Panc1 (cell line): ENCODE data around the gene MSLN. TPM values are rescaled to one million over a fixed set of nuclear protein-coding genes. Genes with fewer than 3 reads are reported as not detected.

Experiments used
- ATAC-seq: fragments of 200-7000 bp; cut with Tn5 transposase; 2 replicates; pipeline ENCODE4 v1.9.1; 2020; ENCODE audit warnings: mild to moderate bottlenecking, moderate library complexity
- BruUV-seq: library from RNA; stranded (reverse); fragments of 400-500 nt; replicated peaks from 2 replicates; lab custom pipeline; 2021; lab: Mats Ljungman, UMichigan
- CTCF ChIA-PET: fragments of 300-600 bp; sonication (Branson Sonifier 250); formaldehyde crosslinking; loops from one replicate; lab custom pipeline; 2022; ENCODE audit warnings: antibody characterized with exemption; lab: Charles Lee
- POLR2A ChIA-PET: fragments of 300-600 bp; sonication (Branson Sonifier 250); formaldehyde crosslinking; loops from one replicate; lab custom pipeline; 2022; ENCODE audit warnings: antibody characterized with exemption; lab: Charles Lee
- DNase-seq: peaks from one replicate; pipeline ENCODE4 v3.0.0-alpha.2; 2010; ENCODE audit warnings: low read depth, low spot score
- H3K27ac ChIP-seq: 2 replicates; pipeline ENCODE4 v1.5.1; 2011; ENCODE audit warnings: mild to moderate bottlenecking, low read length, inconsistent platforms
- H3K27me3 ChIP-seq: fragments of 200-500 bp; sonication (Bioruptor generic); 2 replicates; pipeline ENCODE4 v1.6.0; 2014; ENCODE audit warnings: low read length, inconsistent platforms; ENCODE audit not compliant: control insufficient read depth, insufficient read depth
- H3K36me3 ChIP-seq: fragments of 200-500 bp; sonication (Bioruptor generic); 2 replicates; pipeline ENCODE4 v1.5.1; 2014; ENCODE audit warnings: inconsistent platforms, mild to moderate bottlenecking, low read length, moderate library complexity; ENCODE audit not compliant: control insufficient read depth, insufficient read depth
- H3K4me1 ChIP-seq: 2 replicates; pipeline ENCODE4 v1.5.1; 2011; ENCODE audit warnings: inconsistent platforms, mild to moderate bottlenecking, low read length, moderate library complexity; ENCODE audit not compliant: control insufficient read depth, insufficient read depth
- H3K4me3 ChIP-seq, 2 experiments: 2 replicates each; pipeline ENCODE4 v1.5.1; 2011 to 2012; ENCODE audit warnings: low read depth in 2 of 2, low read length in 2 of 2, mild to moderate bottlenecking in 2 of 2, inconsistent platforms in 1 of 2, moderate library complexity in 1 of 2
- H3K9me3 ChIP-seq: fragments of 200-500 bp; sonication (Bioruptor generic); 2 replicates; pipeline ENCODE4 v1.5.1; 2014; ENCODE audit warnings: low read depth, mild to moderate bottlenecking, inconsistent platforms, low read length, moderate library complexity; ENCODE audit not compliant: control insufficient read depth, insufficient read depth
- POLR2AphosphoS5 ChIP-seq: IDR thresholded peaks from 2 replicates; pipeline ENCODE4 v1.6.1; 2012; ENCODE audit warnings: mild to moderate bottlenecking, low read depth, low read length, moderate library complexity
- SIN3A ChIP-seq: IDR thresholded peaks from 2 replicates; pipeline ENCODE4 v1.6.1; 2012; ENCODE audit warnings: low read depth, mild to moderate bottlenecking, low read length, moderate library complexity, borderline replicate concordance; ENCODE audit not compliant: insufficient read depth
- TCF7L2 ChIP-seq: IDR thresholded peaks from 2 replicates; pipeline ENCODE4 v1.6.1; 2011; ENCODE audit warnings: mild to moderate bottlenecking, low read depth, low read length, inconsistent platforms
- in situ Hi-C: cut with HindIII; loops from 2 replicates; pipeline ENCODE4 v1.10.0; 2016; ENCODE audit warnings: low sequenced_read_pairs, low pct_unique_long_range_greater_than_20kb
- intact Hi-C: fragments of 100-400 bp; cut with micrococcal nuclease; formaldehyde crosslinking; loops from one replicate; pipeline ENCODE4 v1.10.0; 2022; ENCODE audit not compliant: unreplicated experiment
- total RNA-seq: library from RNA; stranded (reverse); gene quantifications from one replicate; pipeline ENCODE4 v1.2.1, GENCODE V29; 2021; ENCODE audit not compliant: unreplicated experiment
- TF ChIP-seq, protein P1 (sequence below): fragments of 450-650 bp; IDR thresholded peaks from 2 replicates; pipeline ENCODE4 v1.5.1; 2017; ENCODE audit warnings: mild to moderate bottlenecking
- TF ChIP-seq, protein P2 (sequence below), 2 experiments: IDR thresholded peaks; 2 replicates each; pipeline ENCODE4 v1.6.1; 2011 to 2012; ENCODE audit warnings: low read depth in 2 of 2, control low read depth in 1 of 2, low read length in 1 of 2, mild to moderate bottlenecking in 1 of 2, moderate library complexity in 1 of 2; ENCODE audit not compliant: insufficient read depth in 1 of 2

MSLN gene
- total RNA-seq, 1 experiment from 2014 or later = 1.1 TPM

DNA sequence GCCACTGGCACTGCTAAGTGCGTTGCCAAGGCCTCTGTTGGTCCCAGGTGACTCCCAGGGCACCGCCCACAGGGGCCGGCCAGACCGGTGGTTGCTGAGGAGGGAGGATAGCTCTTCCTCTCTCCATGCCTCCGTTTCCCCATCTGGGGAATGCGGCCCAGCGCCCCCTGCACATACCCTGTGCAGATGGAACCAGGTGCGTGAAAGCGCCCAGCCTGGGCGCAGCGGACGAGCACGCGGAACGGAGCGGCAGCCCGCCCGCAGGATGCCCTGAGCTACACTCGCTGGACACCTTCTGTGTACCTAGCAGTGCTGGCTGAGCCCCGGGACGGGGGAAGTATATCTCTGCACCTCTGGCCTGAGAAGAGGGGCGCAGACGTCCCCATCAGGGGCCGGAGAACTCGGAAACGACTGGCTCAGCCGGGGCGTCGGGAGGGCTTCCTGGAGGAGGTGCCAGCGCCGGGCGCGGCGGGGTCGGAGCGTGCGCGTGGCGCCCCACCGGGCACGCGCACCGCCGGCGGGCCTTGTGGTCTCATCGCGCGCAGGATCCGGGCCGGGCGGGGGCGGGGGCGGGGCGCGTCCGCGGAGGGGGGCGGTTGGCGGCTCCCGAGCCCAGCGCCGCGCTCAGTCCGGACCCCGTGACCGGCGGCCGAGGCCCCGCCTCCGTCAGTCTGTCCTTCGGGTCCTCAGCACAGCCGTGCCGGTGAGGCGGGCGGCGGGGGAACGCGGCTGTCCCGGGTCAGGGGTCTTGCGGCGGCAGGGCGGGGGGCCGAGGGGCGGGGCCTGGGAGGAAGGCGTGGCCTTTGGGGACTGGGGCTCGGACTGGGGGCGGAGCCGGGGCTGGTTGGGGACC lies 33.9 kb upstream of the MSLN start, which contains the start of the genes CCDC78 and HAGHL:
Gene CCDC78 (minus strand): TSS at position 6 of the 853 bp plus-strand sequence. CDS start 76 bp downstream, outside the sequence.
Gene HAGHL (plus strand): TSS at position 669 of the 853 bp plus-strand sequence. CDS start 404 bp downstream, outside the sequence.
- Histone ChIP-seq H3K36me3 (no peaks in the 10 kb centered on the region), H3K27ac (peak within 1 kb of the TSS; percentile 88), H3K4me3 (peak within 1 kb of the TSS; percentile 64 to 74), H3K9me3 (no peaks in the 10 kb centered on the region), H3K4me1 (peaks cover 13% of the 10 kb centered on the region), H3K27me3 (no peaks in the 10 kb centered on the region)
- TF ChIP-seq SIN3A (peak; percentile 59; the same call in 1 of the 2 replicates), POLR2AphosphoS5 (peak; percentile 53), TCF7L2 (no peak)
- TF ChIP-seq, protein P1, sequence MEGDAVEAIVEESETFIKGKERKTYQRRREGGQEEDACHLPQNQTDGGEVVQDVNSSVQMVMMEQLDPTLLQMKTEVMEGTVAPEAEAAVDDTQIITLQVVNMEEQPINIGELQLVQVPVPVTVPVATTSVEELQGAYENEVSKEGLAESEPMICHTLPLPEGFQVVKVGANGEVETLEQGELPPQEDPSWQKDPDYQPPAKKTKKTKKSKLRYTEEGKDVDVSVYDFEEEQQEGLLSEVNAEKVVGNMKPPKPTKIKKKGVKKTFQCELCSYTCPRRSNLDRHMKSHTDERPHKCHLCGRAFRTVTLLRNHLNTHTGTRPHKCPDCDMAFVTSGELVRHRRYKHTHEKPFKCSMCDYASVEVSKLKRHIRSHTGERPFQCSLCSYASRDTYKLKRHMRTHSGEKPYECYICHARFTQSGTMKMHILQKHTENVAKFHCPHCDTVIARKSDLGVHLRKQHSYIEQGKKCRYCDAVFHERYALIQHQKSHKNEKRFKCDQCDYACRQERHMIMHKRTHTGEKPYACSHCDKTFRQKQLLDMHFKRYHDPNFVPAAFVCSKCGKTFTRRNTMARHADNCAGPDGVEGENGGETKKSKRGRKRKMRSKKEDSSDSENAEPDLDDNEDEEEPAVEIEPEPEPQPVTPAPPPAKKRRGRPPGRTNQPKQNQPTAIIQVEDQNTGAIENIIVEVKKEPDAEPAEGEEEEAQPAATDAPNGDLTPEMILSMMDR = no peak
- TF ChIP-seq, protein P2, sequence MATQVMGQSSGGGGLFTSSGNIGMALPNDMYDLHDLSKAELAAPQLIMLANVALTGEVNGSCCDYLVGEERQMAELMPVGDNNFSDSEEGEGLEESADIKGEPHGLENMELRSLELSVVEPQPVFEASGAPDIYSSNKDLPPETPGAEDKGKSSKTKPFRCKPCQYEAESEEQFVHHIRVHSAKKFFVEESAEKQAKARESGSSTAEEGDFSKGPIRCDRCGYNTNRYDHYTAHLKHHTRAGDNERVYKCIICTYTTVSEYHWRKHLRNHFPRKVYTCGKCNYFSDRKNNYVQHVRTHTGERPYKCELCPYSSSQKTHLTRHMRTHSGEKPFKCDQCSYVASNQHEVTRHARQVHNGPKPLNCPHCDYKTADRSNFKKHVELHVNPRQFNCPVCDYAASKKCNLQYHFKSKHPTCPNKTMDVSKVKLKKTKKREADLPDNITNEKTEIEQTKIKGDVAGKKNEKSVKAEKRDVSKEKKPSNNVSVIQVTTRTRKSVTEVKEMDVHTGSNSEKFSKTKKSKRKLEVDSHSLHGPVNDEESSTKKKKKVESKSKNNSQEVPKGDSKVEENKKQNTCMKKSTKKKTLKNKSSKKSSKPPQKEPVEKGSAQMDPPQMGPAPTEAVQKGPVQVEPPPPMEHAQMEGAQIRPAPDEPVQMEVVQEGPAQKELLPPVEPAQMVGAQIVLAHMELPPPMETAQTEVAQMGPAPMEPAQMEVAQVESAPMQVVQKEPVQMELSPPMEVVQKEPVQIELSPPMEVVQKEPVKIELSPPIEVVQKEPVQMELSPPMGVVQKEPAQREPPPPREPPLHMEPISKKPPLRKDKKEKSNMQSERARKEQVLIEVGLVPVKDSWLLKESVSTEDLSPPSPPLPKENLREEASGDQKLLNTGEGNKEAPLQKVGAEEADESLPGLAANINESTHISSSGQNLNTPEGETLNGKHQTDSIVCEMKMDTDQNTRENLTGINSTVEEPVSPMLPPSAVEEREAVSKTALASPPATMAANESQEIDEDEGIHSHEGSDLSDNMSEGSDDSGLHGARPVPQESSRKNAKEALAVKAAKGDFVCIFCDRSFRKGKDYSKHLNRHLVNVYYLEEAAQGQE (IDR thresholded peaks at IDR 0.05; ENCODE audit: insufficient read depth in 1 of 2, low read depth in 2 of 2, low read length in 1 of 2) = peak in 1 of 2 experiments; percentile 7; a peak in 1 of 4 replicates
- ChIA-PET CTCF (no interaction called here), POLR2A (interaction anchor here (0.6 to 0.7 kb wide), 2 partner anchors 32 to 164 kb away, joined by 3 to 6 read pairs; no protein-coding TSS in a partner anchor)
- no TSS peak for BruUV-seq
- intact Hi-C loops (no loop called here), in situ Hi-C loops (no loop called here)
- ATAC-seq = peak; percentile 27
- DNase-seq = no peak

DNA sequence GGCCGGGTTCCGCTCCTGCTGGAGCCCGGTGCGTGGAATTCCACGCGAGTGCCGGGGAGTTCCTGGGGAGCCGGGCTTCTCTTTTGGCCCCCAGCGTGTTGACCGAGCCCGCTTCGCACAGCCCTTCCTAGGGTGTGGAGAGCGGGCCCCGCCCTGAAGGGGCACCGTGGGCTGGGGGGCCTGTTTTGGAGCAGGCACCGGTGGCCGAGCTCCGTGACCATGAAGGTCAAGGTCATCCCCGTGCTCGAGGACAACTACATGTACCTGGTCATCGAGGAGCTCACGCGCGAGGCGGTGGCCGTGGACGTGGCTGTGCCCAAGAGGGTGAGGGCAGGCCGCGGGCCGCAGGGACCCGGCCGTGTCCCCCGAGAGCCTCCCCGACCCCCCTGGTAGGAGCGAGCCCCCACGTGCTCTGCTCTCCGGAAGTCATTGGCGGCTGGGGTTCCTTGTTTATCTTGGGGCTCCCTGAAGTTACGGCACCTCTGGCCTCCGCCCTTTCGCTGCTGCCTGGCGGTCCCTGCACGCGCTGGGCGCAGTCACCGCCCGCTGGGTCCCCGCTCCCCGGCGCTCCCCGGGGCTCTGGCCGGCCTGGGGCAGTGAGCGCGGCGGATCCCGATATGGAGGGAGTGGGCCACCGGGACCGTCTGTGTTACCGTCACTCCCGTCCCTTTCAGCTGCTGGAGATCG lies 33.1 kb upstream of the MSLN start:
- intact Hi-C loops (no loop called here), in situ Hi-C loops (no loop called here)
- ChIA-PET CTCF (interaction anchor here (0.8 kb wide), 1 partner anchor 329 kb away, joined by 3 read pairs; no protein-coding TSS in a partner anchor), POLR2A (no interaction called here)
- H3K4me3 ChIP-seq = peak overlapping the region; percentile 64 to 74
- H3K27me3 ChIP-seq = no peaks in the 10 kb centered on the region
- BruUV-seq = no TSS peak
- DNase-seq (no peak), ATAC-seq (peak; percentile 3; the same call in 1 of the 2 replicates)
- TF ChIP-seq, protein P2 (IDR thresholded peaks at IDR 0.05; ENCODE audit: insufficient read depth in 1 of 2, low read depth in 2 of 2, low read length in 1 of 2) = no peak
- TF ChIP-seq, protein P1 = no peak
- TF ChIP-seq SIN3A (peak; percentile 15; the same call in 1 of the 2 replicates), POLR2AphosphoS5 (peak; percentile 10; the same call in 1 of the 2 replicates), TCF7L2 (no peak)
- peak overlapping the region; percentile 88 for H3K27ac ChIP-seq
- H3K36me3 ChIP-seq = no peaks in the 10 kb centered on the region
- H3K9me3 ChIP-seq = no peaks in the 10 kb centered on the region
- H3K4me1 ChIP-seq = peaks cover 13% of the 10 kb centered on the region
